Measurements from ENCODE around the gene PHACTR4. TPM values are rescaled to one million over a fixed set of nuclear protein-coding genes. Genes with fewer than 3 reads are reported as not detected.
"Not testable (repeated sequence)": the region's sequence is repeated elsewhere in the genome, so short reads cannot be mapped to it uniquely, and the experiment has no call there.

PHACTR4 gene
- polyA plus RNA-seq, 3 donors from 2014 or later, result 4.2 to 22.5 (median 6.9) TPM

- H3K4me3 Mint-ChIP-seq, result peak within 1 kb of the TSS; percentile 96 to 100 (median 97)
- H3K4me1 Mint-ChIP-seq, result peaks cover 50 to 56% of the 10 kb centered on the region in 2 donors
- no peaks in the 10 kb centered on the region for H3K9me3 Mint-ChIP-seq
- peaks cover 4 to 26% (median 18%) of the 10 kb centered on the region in 3 donors for H3K36me3 Mint-ChIP-seq
- peaks cover 4 to 26% (median 15%) of the 10 kb centered on the region in 3 donors for H3K27me3 Mint-ChIP-seq (ENCODE audit: low read depth in 3 of 3)
- peak within 1 kb of the TSS; percentile 93 to 98 (median 96) for H3K27ac Mint-ChIP-seq
- peak; percentile 95 to 96 (median 96) for DNase-seq
These were observed 136.1 kb downstream of the PHACTR4 start, which contains the start of gene RCC1 for GRCh38 chr1:28505406-28506187. Gene RCC1, plus strand, starts transcription at chr1:28506043. Its CDS starts 23,824 bp downstream, at chr1:28529867.

GRCh38 chr1:28506907-28507246, 137.3 kb downstream of the PHACTR4 start:
- Mint-ChIP-seq H3K36me3 (peaks cover 4 to 30% (median 24%) of the 10 kb centered on the region in 3 donors), H3K4me3 (peak overlapping the region; percentile 96 to 100 (median 97)), H3K27me3 (ENCODE audit: low read depth in 3 of 3) (peaks cover 4 to 27% (median 15%) of the 10 kb centered on the region in 3 donors), H3K4me1 (peaks cover 57 to 64% of the 10 kb centered on the region in 2 donors), H3K9me3 (no peaks in the 10 kb centered on the region), H3K27ac (peak overlapping the region; percentile 93 to 98 (median 96))
- DNase-seq, result no peak

- Mint-ChIP-seq H3K4me1 (peaks cover 59 to 67% of the 10 kb centered on the region in 2 donors), H3K36me3 (peaks cover 6 to 32% (median 27%) of the 10 kb centered on the region in 3 donors), H3K27ac (peak overlapping the region; percentile 93 to 98 (median 96)), H3K4me3 (peak overlapping the region; percentile 96 to 100 (median 97)), H3K9me3 (no peaks in the 10 kb centered on the region), H3K27me3 (ENCODE audit: low read depth in 3 of 3) (peaks cover 4 to 31% (median 15%) of the 10 kb centered on the region in 3 donors)
- no peak for DNase-seq
These were observed 137.7 kb downstream of the PHACTR4 start for GRCh38 chr1:28507247-28507645.

- H3K36me3 Mint-ChIP-seq, result peaks cover 12 to 38% (median 32%) of the 10 kb centered on the region in 3 donors
- peak overlapping the region; percentile 75 to 98 (median 94) for H3K27ac Mint-ChIP-seq
- no peaks in the 10 kb centered on the region for H3K9me3 Mint-ChIP-seq
- peak overlapping the region; percentile 96 to 100 (median 97) for H3K4me3 Mint-ChIP-seq
- no peak for DNase-seq
- peaks cover 65 to 73% of the 10 kb centered on the region in 2 donors for H3K4me1 Mint-ChIP-seq
- H3K27me3 Mint-ChIP-seq (ENCODE audit: low read depth in 3 of 3), result peaks cover 4 to 31% (median 15%) of the 10 kb centered on the region in 3 donors
These were observed 138.3 kb downstream of the PHACTR4 start for GRCh38 chr1:28507646-28508434.

GRCh38 chr1:28508435-28508754, 138.9 kb downstream of the PHACTR4 start:
- Mint-ChIP-seq H3K4me3 (peak overlapping the region; percentile 96 to 100 (median 97)), H3K27me3 (ENCODE audit: low read depth in 3 of 3) (peaks cover 4 to 31% (median 15%) of the 10 kb centered on the region in 3 donors), H3K9me3 (no peaks in the 10 kb centered on the region), H3K4me1 (peaks cover 66 to 74% of the 10 kb centered on the region in 2 donors), H3K36me3 (peaks cover 12 to 38% (median 32%) of the 10 kb centered on the region in 3 donors), H3K27ac (peak overlapping the region; percentile 75 to 97 (median 93))
- DNase-seq, result no peak

- peak overlapping the region; percentile 35 to 93 (median 76) for H3K27ac Mint-ChIP-seq
- H3K9me3 Mint-ChIP-seq, result no peaks in the 10 kb centered on the region
- DNase-seq, result no peak
- H3K36me3 Mint-ChIP-seq, result peaks cover 12 to 38% (median 35%) of the 10 kb centered on the region in 3 donors
- peaks cover 67 to 74% of the 10 kb centered on the region in 2 donors for H3K4me1 Mint-ChIP-seq
- H3K27me3 Mint-ChIP-seq (ENCODE audit: low read depth in 3 of 3), result peaks cover 4 to 31% (median 15%) of the 10 kb centered on the region in 3 donors
- H3K4me3 Mint-ChIP-seq, result peak overlapping the region; percentile 15 to 100 (median 52)
These were observed 140.2 kb downstream of the PHACTR4 start for GRCh38 chr1:28509705-28510272.

GRCh38 chr1:28510273-28510969, 140.9 kb downstream of the PHACTR4 start:
- peaks cover 4 to 29% (median 15%) of the 10 kb centered on the region in 3 donors for H3K27me3 Mint-ChIP-seq (ENCODE audit: low read depth in 3 of 3)
- H3K4me1 Mint-ChIP-seq, result peaks cover 65 to 68% of the 10 kb centered on the region in 2 donors
- H3K27ac Mint-ChIP-seq, result peak overlapping the region; percentile 35 to 93 (median 78)
- DNase-seq, result no peak
- H3K9me3 Mint-ChIP-seq, result no peaks in the 10 kb centered on the region
- peak overlapping the region in 4 of 5 donors; percentile 15 to 100 (median 38) for H3K4me3 Mint-ChIP-seq
- peaks cover 12 to 38% (median 36%) of the 10 kb centered on the region in 3 donors for H3K36me3 Mint-ChIP-seq

GRCh38 chr1:28510970-28511440, 141.5 kb downstream of the PHACTR4 start:
- peak overlapping the region in 2 of 5 donors; percentile 44 to 100 for H3K4me3 Mint-ChIP-seq

GRCh38 chr1:28512058-28512611, 142.6 kb downstream of the PHACTR4 start:
- Mint-ChIP-seq H3K4me1 (peaks cover 52 to 58% of the 10 kb centered on the region in 2 donors), H3K9me3 (no peaks in the 10 kb centered on the region), H3K27me3 (ENCODE audit: low read depth in 3 of 3) (peaks cover 0 to 13% (median 1%) of the 10 kb centered on the region in 3 donors), H3K27ac (peak overlapping the region; percentile 13 to 89 (median 77)), H3K36me3 (peaks cover 12 to 36% (median 32%) of the 10 kb centered on the region in 3 donors), H3K4me3 (peak overlapping the region; percentile 14 to 74 (median 40))
- no peak for DNase-seq

More at GRCh38 chr1:28510970-28511440, 141.5 kb downstream of the PHACTR4 start:
- DNase-seq, result no peak
- peak overlapping the region; percentile 11 to 93 (median 77) for H3K27ac Mint-ChIP-seq
- H3K36me3 Mint-ChIP-seq, result peaks cover 12 to 36% (median 32%) of the 10 kb centered on the region in 3 donors
- no peaks in the 10 kb centered on the region for H3K9me3 Mint-ChIP-seq
- H3K27me3 Mint-ChIP-seq (ENCODE audit: low read depth in 3 of 3), result peaks cover 1 to 23% (median 10%) of the 10 kb centered on the region in 3 donors
- H3K4me1 Mint-ChIP-seq, result peaks cover 60 to 62% of the 10 kb centered on the region in 2 donors

- H3K4me3 Mint-ChIP-seq, H3K9me3 Mint-ChIP-seq, DNase-seq: not testable (repeated sequence)
- Mint-ChIP-seq H3K27ac (peak overlapping the region in 1 of 6 donors; percentile 48), H3K27me3 (ENCODE audit: low read depth in 3 of 3) (peaks cover 1 to 15% (median 5%) of the 10 kb centered on the region in 3 donors), H3K4me1 (peaks cover 45 to 51% of the 10 kb centered on the region in 2 donors), H3K36me3 (peaks cover 10 to 27% (median 21%) of the 10 kb centered on the region in 3 donors)
These were observed 144.9 kb downstream of the PHACTR4 start for GRCh38 chr1:28514445-28514933.

- Mint-ChIP-seq H3K4me1 (peaks cover 29 to 33% of the 10 kb centered on the region in 2 donors), H3K27me3 (ENCODE audit: low read depth in 3 of 3) (peaks cover 2 to 10% (median 5%) of the 10 kb centered on the region in 3 donors), H3K4me3 (peak overlapping the region in 3 of 5 donors; percentile 4 to 37 (median 31)), H3K27ac (peak overlapping the region in 3 of 6 donors; percentile 21 to 69 (median 39)), H3K9me3 (no peaks in the 10 kb centered on the region), H3K36me3 (peaks cover 8 to 13% (median 8%) of the 10 kb centered on the region in 3 donors)
- no peak for DNase-seq
These were observed 147.0 kb downstream of the PHACTR4 start for GRCh38 chr1:28516518-28516956.

GRCh38 chr1:28517649-28517999, 148.1 kb downstream of the PHACTR4 start:
- Mint-ChIP-seq H3K4me3 (peak overlapping the region; percentile 62 to 91 (median 87)), H3K27me3 (ENCODE audit: low read depth in 3 of 3) (peaks cover 2 to 6% (median 5%) of the 10 kb centered on the region in 3 donors), H3K27ac (peak overlapping the region; percentile 8 to 89 (median 76)), H3K36me3 (peaks cover 2 to 6% (median 2%) of the 10 kb centered on the region in 3 donors), H3K4me1 (peaks cover 23 to 31% of the 10 kb centered on the region in 2 donors), H3K9me3 (no peaks in the 10 kb centered on the region)
- no peak for DNase-seq

All from immature natural killer cell (primary cell).